ENCODE results near the gene RRAGC. TPM values are rescaled to one million over a fixed set of nuclear protein-coding genes. Genes with fewer than 3 reads are reported as not detected.
A peak's percentile ranks its signal among the peaks of the same experiment; 100 is the strongest.

The RRAGC gene
- total and polyA plus RNA-seq, 9 of the 15 experiments (the other 6 are each of a cell fraction or from before 2014, with no cell fraction given): 3.9 to 16.9 (median 10.9) TPM

DNA sequence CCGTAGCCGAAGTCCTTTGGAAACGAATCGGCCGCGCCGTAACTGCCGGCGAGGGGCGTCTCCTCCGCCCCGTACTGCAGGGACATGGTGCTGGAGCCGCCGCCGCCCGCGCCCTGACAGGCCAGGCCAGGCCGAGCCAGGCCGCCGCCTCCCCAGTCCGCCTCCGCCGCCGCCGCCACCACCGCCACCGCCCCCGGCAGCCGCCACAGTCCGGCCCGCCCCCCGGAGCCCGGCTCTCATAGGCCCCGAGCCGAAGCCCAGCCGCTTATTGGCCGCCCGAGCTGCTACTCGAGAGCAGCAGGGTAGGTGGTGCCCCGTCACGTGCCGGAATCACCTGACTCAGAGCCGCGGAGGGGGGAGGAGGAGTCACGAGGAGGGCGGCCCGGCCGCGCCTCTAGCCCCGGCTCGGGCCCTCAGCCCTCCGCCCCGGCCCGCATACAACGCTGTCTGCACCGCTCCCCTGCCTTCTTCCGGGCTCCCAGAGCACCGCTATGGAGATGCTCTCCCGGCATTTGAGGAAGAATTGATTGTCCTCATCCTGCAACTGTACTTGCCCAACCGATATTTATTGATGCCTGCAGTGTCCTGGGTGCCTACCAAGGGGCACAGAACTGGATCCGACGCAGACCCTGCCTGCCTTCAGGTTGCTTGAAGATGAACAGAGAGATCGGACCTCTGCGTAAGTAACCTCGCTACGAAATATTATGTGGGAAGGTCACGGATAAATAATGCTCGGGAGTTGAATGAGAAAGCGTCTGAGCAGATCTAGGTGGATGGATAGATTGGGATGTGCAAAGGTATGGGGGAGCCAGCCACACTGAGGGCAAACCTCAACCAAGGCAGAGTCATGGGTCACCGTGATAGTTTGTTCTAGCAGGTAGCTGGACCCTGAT is at the start of gene RRAGC (continued):
- TF ChIP-seq, protein P1, sequence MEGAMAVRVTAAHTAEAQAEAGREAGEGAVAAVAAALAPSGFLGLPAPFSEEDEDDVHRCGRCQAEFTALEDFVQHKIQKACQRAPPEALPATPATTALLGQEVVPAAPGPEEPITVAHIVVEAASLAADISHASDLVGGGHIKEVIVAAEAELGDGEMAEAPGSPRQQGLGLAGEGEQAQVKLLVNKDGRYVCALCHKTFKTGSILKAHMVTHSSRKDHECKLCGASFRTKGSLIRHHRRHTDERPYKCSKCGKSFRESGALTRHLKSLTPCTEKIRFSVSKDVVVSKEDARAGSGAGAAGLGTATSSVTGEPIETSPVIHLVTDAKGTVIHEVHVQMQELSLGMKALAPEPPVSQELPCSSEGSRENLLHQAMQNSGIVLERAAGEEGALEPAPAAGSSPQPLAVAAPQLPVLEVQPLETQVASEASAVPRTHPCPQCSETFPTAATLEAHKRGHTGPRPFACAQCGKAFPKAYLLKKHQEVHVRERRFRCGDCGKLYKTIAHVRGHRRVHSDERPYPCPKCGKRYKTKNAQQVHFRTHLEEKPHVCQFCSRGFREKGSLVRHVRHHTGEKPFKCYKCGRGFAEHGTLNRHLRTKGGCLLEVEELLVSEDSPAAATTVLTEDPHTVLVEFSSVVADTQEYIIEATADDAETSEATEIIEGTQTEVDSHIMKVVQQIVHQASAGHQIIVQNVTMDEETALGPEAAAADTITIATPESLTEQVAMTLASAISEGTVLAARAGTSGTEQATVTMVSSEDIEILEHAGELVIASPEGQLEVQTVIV (CRISPR knock-in tag; IDR thresholded peaks at IDR 0.05; ENCODE audit: borderline replicate concordance): no peak
- peak; percentile 88; the same call in 1 of the 2 replicates for TF ChIP-seq ELF4 (CRISPR knock-in tag; IDR thresholded peaks at IDR 0.05)
- TF ChIP-seq ELF1 (tag; IDR thresholded peaks at IDR 0.05): peak; percentile 76
- TF ChIP-seq, protein P2, sequence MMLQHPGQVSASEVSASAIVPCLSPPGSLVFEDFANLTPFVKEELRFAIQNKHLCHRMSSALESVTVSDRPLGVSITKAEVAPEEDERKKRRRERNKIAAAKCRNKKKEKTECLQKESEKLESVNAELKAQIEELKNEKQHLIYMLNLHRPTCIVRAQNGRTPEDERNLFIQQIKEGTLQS (IDR thresholded peaks at IDR 0.05): peak; percentile 66
- TF ChIP-seq, protein P2 (CRISPR knock-in tag; conservative IDR thresholded peaks at IDR 0.05): no peak
- TF ChIP-seq, protein P3, sequence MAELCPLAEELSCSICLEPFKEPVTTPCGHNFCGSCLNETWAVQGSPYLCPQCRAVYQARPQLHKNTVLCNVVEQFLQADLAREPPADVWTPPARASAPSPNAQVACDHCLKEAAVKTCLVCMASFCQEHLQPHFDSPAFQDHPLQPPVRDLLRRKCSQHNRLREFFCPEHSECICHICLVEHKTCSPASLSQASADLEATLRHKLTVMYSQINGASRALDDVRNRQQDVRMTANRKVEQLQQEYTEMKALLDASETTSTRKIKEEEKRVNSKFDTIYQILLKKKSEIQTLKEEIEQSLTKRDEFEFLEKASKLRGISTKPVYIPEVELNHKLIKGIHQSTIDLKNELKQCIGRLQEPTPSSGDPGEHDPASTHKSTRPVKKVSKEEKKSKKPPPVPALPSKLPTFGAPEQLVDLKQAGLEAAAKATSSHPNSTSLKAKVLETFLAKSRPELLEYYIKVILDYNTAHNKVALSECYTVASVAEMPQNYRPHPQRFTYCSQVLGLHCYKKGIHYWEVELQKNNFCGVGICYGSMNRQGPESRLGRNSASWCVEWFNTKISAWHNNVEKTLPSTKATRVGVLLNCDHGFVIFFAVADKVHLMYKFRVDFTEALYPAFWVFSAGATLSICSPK (IDR thresholded peaks at IDR 0.05; ENCODE audit: borderline replicate concordance): no peak
- TF ChIP-seq, protein P4, sequence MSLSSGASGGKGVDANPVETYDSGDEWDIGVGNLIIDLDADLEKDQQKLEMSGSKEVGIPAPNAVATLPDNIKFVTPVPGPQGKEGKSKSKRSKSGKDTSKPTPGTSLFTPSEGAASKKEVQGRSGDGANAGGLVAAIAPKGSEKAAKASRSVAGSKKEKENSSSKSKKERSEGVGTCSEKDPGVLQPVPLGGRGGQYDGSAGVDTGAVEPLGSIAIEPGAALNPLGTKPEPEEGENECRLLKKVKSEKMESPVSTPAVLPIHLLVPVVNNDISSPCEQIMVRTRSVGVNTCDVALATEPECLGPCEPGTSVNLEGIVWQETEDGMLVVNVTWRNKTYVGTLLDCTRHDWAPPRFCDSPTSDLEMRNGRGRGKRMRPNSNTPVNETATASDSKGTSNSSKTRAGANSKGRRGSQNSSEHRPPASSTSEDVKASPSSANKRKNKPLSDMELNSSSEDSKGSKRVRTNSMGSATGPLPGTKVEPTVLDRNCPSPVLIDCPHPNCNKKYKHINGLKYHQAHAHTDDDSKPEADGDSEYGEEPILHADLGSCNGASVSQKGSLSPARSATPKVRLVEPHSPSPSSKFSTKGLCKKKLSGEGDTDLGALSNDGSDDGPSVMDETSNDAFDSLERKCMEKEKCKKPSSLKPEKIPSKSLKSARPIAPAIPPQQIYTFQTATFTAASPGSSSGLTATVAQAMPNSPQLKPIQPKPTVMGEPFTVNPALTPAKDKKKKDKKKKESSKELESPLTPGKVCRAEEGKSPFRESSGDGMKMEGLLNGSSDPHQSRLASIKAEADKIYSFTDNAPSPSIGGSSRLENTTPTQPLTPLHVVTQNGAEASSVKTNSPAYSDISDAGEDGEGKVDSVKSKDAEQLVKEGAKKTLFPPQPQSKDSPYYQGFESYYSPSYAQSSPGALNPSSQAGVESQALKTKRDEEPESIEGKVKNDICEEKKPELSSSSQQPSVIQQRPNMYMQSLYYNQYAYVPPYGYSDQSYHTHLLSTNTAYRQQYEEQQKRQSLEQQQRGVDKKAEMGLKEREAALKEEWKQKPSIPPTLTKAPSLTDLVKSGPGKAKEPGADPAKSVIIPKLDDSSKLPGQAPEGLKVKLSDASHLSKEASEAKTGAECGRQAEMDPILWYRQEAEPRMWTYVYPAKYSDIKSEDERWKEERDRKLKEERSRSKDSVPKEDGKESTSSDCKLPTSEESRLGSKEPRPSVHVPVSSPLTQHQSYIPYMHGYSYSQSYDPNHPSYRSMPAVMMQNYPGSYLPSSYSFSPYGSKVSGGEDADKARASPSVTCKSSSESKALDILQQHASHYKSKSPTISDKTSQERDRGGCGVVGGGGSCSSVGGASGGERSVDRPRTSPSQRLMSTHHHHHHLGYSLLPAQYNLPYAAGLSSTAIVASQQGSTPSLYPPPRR (CRISPR knock-in tag; IDR thresholded peaks at IDR 0.05; ENCODE audit: borderline replicate concordance): no peak
- TF ChIP-seq PHB2 (IDR thresholded peaks at IDR 0.05; ENCODE audit: low read depth): no peak
